ENCODE data around the gene OTOG. TPM values are rescaled to one million over a fixed set of nuclear protein-coding genes. Genes with fewer than 3 reads are reported as not detected.

OTOG gene
- total RNA-seq, 1 donor: not detected

DNA sequence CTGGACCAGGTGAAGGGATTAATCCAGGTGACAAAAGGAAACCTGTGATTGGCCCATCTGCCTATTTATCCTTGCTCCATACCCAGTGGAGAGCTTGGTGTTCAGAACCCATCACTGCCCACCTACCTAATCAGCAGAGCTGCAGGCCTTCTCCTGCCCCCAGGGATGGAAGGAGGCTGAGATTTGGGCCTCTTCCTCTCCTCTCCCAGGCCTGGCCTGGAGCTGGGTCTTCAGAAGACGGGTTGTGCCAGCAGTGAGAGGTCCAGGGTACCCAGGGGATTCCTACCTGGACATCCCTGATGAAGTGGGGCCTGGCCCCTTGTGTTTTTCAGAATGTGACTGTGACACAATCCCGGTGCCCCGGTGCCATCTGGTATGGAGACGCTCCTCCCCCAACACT, 92.0 kb downstream of the OTOG start:
- DNase-seq (ENCODE audit: low read depth): no peak
- H3K4me3 ChIP-seq (ENCODE audit: low read depth, low read length): no peak overlapping the region
- TF ChIP-seq, protein P1, sequence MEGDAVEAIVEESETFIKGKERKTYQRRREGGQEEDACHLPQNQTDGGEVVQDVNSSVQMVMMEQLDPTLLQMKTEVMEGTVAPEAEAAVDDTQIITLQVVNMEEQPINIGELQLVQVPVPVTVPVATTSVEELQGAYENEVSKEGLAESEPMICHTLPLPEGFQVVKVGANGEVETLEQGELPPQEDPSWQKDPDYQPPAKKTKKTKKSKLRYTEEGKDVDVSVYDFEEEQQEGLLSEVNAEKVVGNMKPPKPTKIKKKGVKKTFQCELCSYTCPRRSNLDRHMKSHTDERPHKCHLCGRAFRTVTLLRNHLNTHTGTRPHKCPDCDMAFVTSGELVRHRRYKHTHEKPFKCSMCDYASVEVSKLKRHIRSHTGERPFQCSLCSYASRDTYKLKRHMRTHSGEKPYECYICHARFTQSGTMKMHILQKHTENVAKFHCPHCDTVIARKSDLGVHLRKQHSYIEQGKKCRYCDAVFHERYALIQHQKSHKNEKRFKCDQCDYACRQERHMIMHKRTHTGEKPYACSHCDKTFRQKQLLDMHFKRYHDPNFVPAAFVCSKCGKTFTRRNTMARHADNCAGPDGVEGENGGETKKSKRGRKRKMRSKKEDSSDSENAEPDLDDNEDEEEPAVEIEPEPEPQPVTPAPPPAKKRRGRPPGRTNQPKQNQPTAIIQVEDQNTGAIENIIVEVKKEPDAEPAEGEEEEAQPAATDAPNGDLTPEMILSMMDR (IDR thresholded peaks at IDR 0.05; ENCODE audit: insufficient read depth, low read depth, low read length): no peak

DNA sequence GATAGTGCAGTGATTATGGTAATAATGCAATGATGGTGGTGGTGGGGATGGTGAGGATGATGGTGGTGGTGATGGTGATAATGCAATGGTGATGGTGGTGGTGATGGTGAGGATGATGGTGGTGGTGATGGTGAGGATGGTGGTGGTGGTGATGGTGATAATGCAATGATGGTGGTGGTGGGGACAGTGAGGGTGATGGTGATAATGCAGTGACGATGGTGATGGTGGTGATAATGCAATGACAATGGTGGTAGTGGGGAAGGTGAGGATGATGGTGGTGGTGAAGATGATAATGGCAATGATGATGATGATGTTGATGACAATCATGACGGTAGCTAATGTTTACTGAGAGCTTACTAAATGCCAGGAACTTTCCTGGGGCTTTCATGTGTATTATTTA, 92.7 kb downstream of the OTOG start:
- TF ChIP-seq, protein P1 (IDR thresholded peaks at IDR 0.05; ENCODE audit: insufficient read depth, low read depth, low read length): no peak
- H3K4me3 ChIP-seq (ENCODE audit: low read depth, low read length): no peak overlapping the region

DNA sequence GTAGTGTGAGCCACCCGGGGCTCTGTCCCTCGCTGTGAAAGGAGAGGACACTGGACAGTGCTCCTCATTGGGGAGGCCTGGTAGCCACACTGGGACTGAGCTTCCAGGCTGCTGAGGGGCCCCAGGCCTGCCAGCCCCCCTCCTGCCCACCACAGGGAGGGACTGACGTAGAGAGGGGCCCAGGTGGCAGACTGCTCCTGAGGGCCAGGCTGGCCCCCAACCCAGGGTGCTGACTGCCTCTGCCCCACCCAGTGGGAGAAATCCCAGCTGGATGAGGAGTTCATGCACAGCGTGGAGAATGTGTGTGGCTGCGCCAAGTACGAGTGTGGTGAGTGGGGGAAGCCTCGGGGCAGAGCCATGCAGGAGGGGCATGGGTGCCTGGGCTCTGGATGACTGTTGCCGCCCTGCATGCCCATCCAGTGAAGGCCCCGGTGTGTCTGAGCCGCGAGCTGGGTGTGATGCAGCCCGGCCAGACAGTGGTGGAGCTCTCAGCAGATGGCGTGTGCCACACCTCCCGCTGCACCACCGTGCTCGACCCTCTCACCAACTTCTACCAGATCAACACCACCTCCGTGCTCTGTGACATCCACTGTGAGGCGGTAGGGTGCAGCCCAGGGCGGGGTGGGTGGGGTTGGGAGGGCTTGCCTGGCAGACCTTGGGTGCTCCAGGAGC, 93.6 kb downstream of the OTOG start:
- TF ChIP-seq, protein P1 (IDR thresholded peaks at IDR 0.05; ENCODE audit: insufficient read depth, low read depth, low read length): no peak
- no peak overlapping the region for H3K4me3 ChIP-seq (ENCODE audit: low read depth, low read length)
- no peak for DNase-seq (ENCODE audit: low read depth)

More for the DNA sequence above, 92.7 kb downstream of the OTOG start:
- no peak for DNase-seq (ENCODE audit: low read depth)

DNA sequence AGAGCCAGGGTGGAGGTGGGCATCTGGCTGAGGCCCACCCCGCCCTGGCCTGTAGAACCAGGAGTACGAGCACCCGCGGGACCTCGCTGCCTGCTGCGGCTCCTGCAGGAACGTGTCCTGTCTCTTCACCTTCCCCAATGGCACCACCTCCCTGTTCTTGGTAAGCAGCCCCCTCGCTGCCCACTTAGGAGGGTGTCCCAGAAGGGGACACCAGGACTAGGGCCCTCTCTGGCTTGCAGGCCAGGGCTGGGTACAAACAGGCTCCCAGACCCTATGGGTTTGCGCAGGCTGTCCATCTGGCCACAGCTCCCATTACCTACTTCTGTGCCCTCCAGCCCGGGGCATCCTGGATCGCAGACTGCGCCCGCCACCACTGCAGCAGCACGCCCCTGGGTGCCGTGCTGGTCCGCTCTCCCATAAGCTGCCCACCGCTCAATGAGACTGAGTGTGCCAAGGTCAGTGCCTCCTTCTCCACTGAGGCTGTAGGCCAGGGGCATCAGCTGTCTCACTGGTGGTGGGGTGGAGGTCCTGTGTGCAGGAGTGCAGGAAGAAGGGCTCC, 94.8 kb downstream of the OTOG start:
- H3K4me3 ChIP-seq (ENCODE audit: low read depth, low read length): no peak overlapping the region
- TF ChIP-seq, protein P1 (IDR thresholded peaks at IDR 0.05; ENCODE audit: insufficient read depth, low read depth, low read length): no peak
- no peak for DNase-seq (ENCODE audit: low read depth)

DNA sequence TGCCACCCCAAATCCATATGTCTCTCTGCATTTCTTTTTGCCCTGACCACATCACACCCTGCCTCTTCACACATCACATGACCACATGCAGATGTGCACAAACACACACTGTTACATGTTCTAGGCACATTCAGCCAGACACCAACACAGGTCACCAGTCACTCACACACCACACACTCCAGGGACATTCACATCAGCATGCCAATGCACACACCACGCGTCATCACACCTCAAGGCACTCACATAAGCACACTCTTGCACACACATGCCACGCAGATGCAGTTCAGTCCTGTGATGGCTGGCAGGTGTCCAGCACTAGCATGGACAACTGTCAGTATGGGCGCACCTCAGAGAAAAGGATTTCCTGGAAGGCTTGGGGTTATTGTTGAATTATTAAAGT, 95.3 kb downstream of the OTOG start:
- no peak overlapping the region for H3K4me3 ChIP-seq (ENCODE audit: low read depth, low read length)
- TF ChIP-seq, protein P1 (IDR thresholded peaks at IDR 0.05; ENCODE audit: insufficient read depth, low read depth, low read length): no peak
- DNase-seq (ENCODE audit: low read depth): no peak

DNA sequence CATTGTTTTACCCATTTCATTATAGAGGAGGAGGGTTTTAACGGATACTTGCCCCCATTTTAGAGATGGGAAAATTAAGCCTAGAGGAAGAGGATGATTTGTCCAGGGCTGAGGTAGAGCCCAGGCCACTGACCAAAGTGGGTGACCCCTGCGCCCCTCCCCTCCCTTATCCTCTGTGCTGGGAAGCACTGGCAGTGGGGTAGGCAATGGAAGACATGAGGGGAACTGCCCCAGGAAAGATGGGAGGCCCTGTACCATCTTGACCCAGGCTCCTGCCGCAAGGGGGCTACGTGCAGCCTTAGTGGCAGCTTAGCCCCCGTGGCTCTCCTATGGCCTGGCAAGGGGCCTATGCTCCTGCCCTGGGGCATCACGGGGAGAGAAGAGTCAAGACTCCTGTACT, 95.9 kb downstream of the OTOG start:
- DNase-seq (ENCODE audit: low read depth): no peak
- no peak overlapping the region for H3K4me3 ChIP-seq (ENCODE audit: low read depth, low read length)
- TF ChIP-seq, protein P1 (IDR thresholded peaks at IDR 0.05; ENCODE audit: insufficient read depth, low read depth, low read length): no peak

Measured in fibroblast of villous mesenchyme (primary cell).